TTC549 (cell line): ENCODE measurements around the gene CSNK1E.

Experiments used
- FAIRE-seq: peaks from 2 replicates; lab custom pipeline; 2012; peaks lifted over from hg19 to GRCh38; lab: Jason Lieb, UNC

CSNK1E gene

GRCh38 chr22:38249301-38249700 is 67.9 kb downstream of the CSNK1E start:
- FAIRE-seq, result no peak

GRCh38 chr22:38248280-38248679 is 69.0 kb downstream of the CSNK1E start:
- FAIRE-seq, result no peak

- no peak for FAIRE-seq
These were observed 69.5 kb downstream of the CSNK1E start for GRCh38 chr22:38247713-38248112.

GRCh38 chr22:38246692-38247091 is 70.5 kb downstream of the CSNK1E start:
- FAIRE-seq, result no peak

- no peak for FAIRE-seq
These were observed 71.1 kb downstream of the CSNK1E start for GRCh38 chr22:38246046-38246658.

GRCh38 chr22:38244106-38244505 is 73.1 kb downstream of the CSNK1E start:
- no peak for FAIRE-seq

- no peak for FAIRE-seq
These were observed 74.0 kb downstream of the CSNK1E start for GRCh38 chr22:38243007-38243765.

GRCh38 chr22:38240734-38241252 is 76.4 kb downstream of the CSNK1E start:
- FAIRE-seq, result no peak
